Measurements from ENCODE around the gene IL17RB.

The IL17RB gene, protein sequence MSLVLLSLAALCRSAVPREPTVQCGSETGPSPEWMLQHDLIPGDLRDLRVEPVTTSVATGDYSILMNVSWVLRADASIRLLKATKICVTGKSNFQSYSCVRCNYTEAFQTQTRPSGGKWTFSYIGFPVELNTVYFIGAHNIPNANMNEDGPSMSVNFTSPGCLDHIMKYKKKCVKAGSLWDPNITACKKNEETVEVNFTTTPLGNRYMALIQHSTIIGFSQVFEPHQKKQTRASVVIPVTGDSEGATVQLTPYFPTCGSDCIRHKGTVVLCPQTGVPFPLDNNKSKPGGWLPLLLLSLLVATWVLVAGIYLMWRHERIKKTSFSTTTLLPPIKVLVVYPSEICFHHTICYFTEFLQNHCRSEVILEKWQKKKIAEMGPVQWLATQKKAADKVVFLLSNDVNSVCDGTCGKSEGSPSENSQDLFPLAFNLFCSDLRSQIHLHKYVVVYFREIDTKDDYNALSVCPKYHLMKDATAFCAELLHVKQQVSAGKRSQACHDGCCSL

DNA sequence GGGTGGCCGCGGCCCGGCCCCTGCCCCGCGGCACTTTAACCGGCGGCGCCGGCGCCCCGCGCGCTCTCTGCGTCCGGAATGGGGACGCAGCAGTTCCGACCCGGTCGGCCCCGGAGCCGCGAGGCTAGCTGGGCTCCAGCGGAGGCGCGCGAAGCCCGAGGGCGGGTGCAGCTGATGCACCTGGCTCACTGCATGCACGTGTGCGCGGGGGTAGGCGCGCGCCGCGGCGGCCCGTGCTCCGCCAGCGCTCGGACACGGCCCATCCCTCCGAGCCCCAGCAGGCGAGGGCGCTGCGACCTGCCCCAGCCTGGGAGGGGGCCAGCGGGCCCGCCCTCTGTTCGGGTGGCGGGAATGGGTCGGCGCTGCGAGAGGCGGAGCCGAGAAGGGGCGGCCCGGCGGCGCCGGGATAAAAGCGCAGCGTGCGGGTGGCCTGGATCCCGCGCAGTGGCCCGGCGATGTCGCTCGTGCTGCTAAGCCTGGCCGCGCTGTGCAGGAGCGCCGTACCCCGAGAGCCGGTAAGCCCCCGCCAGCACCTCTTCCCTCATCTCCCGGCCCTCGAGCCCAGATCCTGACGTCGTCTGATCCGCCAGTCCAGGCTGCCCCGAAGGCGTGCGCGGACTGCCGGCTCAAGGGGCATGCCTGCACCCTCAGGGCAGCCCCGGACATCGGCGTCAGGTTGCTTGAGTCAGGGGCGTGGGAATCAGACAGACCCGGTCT lies at the start of gene IL17RB, which contains the start of gene CHDH:
TSS of gene IL17RB (plus strand) at position 435 of the 717 bp plus-strand sequence. CDS start at position 456, 21 bp downstream.
TSS of gene CHDH (minus strand) at position 286 of the 717 bp plus-strand sequence. CDS start 22,411 bp downstream, outside the sequence.
- DNase-seq = no peak

DNA sequence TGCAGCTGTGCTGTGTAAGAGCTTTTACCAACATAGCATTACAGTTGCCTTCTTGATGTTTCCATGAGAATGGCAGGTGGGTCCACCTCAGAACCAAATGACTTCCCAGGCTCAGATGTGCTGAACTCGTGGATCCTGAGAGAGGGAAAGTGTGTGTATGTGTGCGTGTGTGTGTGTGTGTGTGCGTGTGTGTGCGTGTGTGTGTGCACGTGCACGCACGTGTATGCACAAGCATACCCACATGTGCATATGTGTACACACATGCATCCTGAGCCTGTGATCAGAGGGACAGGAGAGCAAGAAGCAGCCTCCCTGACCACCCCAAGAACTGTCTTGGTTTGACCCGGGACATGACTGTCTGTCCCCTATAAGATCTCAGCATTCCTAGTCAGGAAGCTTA lies 48.2 kb upstream of the IL17RB start:
- DNase-seq = no peak

DNA sequence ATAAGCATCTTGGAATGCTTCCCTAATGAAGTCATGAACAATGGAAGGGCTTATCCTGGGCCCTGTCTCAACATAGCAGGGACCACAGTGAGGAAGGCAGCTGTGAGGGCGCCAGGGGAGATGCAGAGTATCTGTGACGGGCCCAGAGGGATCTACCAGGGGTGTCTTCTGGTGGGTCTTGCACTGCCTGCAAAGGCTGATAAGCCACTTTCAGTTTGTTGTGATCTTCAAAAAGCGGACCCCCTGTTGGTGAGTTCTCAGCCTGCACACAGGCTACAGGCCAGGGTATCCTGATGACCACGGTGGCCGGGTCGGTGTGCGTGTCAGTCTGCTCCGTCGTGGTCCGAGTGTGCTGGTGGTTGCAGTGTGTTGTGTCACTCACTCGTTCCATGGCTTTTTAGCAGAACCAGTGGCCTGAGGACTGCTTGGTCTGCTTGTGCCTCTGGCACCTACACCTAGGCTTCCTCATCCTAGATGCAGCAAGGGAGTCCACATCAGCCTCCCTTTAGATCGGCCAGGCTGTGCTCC lies 47.0 kb upstream of the IL17RB start:
- no peak for DNase-seq

DNA sequence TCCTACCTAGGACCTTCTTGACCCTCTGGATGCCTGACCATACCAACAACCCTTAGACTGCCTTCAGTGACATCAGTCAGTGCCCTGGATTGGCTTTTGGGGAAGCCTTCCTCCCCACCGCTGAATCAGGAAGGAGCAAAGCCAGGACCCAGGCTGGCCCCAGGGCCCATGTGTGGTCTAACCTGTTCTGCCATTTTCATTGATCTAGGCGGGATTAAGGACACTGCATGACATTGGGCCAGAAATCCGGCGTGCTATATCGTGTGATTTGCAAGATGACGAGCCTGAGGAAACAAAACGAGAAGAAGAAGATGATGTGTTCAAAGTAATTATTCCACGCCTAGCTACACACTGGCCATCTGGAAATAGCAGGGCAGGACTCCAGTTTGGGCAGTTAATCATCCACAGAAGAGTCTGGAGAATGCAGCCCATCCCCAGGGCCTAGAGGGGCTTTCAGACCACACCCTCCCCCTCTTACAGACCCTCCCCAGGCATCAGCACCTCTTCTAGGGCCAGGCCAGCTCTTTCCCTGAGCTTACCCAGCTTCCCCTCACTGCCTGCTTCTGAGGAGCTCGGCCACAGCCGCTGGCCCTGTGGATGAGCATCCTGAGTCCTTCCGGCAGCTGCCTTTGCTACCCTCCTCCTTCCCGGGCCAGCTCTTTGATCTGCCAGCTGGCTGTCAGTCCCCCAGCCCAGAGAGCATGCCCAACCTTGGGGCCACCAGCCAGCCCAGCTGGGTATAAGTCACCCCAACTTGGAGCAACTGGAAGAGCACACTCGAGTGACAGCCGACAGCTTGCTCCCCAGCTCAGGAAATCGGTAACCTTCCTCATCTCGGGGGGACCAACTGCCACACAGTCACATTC lies 46.1 kb upstream of the IL17RB start:
- DNase-seq = no peak

DNA sequence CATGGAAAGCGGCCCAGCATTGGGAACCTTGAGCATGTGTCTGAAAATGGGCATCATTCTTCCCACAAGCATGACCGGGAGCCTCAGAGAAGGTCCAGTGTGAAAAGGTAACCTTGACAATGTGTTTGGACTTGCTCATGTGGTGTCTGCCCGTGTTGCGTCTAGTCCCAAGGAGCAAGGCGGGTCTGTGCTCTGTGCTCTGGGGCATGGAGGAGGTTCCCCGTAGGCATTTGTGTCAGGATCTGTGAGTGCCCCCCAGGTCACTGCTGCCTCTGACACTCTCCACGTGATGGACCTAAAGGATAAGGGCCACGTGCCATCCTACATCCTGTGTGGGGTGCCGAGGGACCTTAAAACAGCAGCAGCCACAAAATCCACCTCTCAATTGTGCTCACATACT lies 45.0 kb upstream of the IL17RB start:
- DNase-seq = no peak

DNA sequence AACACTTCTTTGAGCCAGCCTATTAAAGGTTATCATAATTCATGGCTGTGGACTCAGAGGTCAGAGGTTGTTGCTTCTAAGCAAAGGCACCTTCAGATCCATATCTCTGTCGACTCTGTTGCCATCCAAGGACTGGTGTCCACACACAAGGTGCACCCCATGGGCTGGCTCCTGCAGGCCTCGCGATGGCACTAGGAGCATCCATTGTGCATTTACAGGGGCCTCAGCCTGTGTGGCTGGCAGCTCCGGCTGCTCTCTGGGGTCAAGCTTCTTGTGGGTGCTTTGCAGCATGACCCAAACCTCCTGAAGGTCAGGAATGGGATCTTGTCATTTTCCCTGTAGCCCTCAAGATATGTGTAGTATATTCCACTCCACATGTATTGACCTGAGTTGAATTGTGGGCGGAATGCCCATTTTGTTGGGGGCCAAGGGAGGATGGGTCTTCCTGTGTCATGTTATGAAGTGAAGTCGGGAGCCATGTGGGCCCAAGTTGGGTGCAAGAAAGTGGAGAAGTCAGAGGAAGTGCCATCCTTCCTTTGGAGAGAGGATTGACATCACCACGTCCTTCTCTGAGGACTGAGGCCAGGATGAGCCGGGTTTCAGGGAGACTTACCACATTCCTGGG lies 44.0 kb upstream of the IL17RB start:
- no peak for DNase-seq

DNA sequence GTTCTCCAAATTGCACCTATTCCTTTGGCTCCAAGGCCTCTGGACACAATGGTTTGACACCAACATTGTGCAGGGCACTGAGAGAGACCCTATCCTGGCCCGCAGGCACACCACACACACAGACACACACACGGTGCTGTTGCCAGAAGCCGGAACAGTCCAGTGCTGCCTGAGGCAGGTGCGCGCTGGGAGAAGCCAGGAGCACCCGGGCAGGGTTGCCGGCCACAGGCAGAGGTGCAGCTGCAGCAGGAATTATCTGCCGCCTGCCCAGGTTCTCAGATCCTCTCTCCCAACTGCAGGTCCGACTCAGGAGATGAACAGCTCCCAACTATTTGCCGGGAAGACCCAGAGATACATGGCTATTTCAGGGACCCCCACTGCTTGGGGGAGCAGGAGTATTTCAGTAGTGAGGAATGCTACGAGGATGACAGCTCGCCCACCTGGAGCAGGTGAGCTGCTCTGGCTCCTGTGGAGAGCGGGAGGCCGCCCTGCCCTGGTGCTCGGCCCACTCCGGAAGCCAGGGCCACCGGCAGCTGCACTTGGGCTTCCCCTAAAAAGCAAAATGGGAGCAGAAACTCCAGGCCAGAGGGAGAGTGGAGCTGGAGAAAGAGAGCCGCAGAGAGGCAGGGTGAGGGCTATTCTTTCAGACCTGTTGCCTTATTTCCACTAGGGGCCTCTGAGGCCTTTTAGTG lies 43.1 kb upstream of the IL17RB start:
- DNase-seq = no peak

DNA sequence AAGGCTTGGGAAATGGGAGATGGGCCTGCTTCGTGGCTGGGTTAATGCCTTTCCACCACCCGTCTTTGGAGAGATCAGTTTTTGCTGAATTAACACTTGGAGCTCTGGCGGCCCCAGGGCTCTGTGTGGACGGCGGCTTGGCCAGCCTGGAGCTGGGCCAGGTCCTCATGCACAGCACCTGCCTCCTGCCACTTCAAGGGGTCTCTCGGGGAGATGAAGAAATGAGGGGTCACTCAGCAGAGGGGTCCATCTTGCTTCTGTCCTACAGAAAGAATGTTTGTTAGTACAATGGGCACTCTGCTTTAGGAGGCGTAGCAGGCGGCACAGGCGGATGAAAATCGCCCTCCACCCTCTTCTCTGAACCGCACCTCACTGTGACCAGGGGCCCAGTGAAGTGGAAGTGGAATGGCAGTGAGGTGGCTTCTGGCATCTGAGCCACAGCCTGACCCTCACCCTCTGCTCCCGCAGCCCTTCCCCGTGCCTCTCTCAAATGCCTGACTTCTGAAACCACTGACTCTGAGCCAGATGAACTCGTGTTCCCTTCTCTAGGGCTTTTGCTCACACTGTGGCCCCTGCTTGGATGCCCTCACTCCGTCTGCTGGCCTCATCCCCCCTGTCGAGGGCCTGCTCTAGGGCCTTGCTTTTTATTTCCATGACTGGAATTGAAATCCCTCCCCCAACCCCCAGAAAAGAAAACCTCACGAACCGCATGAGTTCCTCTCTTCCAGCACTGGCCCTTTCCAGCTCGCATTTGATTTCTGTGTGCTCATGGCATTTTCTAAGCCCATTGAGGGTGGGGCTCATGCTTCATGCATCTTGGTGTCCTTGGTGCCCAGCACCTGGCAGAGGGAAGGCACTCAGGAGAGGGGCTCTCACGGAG lies 42.3 kb upstream of the IL17RB start:
- DNase-seq = no peak

DNA sequence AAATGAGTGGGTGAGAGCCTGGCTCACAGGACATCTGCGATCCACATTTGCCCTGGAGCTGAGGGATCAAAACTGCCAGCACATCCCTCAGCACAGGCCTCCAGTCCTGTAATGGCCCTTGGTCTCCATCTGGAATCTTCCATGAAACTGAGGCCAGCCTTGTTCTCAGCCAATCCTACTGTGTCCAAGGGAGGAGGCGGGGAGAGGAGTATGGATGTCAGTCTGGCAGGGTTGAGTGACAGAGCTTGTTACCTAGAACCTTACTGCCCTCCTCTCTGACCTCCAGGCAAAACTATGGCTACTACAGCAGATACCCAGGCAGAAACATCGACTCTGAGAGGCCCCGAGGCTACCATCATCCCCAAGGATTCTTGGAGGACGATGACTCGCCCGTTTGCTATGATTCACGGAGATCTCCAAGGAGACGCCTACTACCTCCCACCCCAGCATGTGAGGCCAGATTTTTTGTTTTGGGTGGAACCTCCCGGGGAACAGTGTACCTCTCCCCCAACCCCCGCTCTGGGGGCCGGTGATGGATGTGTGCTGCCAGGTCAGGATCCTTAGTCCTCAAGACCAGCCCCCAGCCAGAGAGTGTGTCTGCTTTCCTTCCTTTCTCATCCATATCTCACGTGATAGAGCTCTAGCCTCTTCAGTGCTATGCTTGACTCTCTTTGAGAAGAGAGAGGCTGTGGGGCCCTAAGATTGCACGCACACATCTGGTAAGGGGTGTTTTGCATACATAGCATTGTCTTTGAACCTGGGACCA lies 41.5 kb upstream of the IL17RB start:
- DNase-seq = no peak

DNA sequence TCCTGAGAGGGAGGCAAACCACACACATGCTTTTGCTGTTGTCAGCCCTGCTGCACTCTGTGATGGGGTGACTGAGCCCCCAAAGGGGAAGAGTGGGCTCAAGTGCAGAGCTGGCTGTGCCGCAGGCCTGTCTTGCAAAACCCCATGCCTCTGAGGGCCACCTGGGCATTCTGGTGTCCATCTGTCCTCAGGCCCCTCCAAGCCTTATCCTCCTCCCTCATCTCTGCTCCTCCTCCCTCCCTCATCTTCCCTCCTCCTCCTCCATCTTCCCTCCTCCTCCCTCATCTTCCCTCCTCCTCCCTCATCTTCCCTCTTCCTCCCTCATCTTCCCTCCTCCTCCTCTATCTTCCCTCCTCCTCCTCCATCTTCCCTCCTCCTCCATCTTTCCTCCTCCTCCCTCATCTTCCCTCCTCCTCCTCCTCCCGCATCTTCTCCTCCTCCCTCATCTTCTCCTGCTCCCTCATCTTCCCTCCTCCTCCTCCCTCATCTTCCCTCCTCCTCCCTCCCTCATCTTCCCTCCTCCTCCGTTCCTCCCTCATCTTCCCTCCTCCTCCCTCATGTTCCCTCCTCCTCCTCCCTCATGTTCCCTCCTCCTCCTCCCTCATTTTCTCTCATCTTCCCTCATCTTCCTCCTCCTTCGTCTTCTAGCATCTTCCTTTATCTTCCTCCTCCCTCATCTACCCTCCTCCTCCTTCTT lies 40.8 kb upstream of the IL17RB start:
- DNase-seq = no peak

DNA sequence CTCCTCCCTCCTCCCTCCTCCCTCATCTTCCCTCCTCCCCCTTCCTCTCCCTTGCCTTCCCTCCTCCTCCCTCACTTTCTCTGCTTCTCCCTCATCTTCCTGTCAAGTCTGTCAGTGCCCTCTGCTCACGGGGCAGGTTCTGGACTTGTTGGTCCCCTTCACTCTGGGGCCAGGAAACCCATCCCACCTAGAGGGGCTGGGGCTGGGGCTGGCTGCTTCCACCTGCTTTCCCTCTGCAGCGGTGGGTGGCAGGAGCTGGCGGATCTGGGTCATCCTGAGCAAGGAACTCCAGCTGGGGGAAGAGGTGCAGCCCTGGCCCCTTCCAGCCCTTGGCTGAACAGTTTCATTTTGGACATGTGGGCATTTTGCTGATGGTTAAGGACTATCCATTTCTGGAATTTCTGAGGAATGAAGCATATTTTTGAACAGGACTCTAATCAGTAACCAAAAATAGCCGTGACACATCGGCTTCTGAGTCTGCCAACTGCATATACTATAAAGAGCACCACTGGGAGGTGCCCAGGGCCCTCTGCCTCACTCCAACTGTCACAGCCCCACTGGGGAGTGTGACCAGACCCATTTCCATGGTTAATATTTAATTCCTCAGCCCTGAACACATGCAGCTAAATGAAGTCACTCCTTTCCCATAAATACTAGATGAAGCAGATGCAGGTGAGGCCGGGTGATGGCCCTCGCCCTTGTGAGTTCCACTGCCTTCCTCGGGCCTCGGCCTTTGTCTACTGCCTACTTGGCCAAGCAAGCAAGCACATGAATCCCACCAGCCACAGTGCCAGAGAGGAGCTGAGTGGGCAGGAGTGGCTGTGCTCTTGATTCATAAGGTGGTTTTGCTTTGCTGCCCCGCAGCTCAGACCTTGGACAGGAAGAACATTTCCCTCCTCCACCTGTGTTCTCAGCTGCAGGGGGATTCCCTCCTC lies 39.9 kb upstream of the IL17RB start:
- no peak for DNase-seq

DNA sequence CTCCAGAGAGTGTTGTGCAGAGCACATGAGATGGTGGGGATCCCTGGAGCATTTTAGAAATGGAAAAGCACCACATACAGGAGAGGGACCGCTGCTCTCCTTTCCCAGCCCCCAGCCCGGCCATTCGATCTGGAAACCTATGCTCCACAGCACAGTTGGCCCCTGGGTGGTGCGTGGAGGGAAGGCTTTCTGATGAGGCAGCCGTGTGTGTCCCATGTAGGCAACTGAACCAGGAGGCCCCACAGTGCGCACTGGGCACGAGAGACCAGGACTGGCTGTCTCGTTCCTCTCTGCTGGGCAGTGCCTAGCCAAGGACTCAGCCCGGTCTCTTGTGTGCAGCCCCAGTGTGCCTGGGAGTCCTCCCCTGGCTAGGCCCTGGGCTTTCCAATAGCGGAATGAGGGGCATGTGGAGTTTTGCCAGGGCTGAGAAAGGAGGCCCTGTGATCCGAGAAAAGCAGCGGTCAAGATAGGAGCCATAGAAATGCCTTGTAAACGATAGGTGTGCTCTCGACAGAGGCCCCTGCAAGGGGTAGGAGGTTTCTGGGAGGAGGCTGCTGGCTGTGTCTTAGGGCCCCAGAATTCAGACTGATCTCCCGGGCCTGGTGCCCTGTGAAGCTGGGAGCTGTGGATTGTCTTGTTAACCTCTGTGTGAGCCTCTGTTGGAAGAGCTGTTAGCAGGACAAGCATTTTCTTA lies 39.1 kb upstream of the IL17RB start:
- no peak for DNase-seq

DNA sequence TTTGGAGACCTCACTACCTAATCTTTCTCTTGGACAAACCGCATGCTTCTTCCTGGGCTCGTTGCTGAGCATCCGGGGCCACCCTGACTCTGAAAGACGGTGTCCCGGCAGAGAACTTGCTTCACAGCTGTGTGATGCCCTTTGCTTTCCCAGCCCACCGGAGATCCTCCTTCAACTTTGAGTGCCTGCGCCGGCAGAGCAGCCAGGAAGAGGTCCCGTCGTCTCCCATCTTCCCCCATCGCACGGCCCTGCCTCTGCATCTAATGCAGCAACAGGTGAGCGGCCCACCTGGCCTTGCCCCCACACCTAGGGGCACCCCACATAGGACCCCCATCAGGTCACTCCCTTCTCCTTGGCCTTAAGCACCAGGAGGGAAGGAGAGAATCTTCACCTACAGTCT lies 37.9 kb upstream of the IL17RB start:
- no peak for DNase-seq

DNA sequence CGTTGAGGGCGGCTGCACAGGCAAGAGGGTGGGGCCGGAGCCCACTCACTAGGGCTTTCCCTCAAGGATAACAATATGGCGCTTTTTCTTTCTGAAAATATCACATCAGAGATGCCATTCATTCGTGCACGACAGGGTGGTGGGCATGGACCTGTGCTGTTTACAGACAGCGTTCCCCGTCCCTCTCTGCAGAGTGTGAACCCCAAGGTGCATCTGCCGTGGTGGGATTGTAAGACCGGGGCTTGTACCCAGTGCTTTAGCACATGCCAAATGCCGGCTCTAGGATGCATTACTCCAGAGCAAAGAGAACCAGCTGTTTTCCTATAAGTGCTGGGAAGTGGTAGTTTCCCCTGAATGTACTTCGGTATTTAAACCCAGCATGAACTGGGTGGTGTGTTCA lies 37.1 kb upstream of the IL17RB start:
- no peak for DNase-seq

DNA sequence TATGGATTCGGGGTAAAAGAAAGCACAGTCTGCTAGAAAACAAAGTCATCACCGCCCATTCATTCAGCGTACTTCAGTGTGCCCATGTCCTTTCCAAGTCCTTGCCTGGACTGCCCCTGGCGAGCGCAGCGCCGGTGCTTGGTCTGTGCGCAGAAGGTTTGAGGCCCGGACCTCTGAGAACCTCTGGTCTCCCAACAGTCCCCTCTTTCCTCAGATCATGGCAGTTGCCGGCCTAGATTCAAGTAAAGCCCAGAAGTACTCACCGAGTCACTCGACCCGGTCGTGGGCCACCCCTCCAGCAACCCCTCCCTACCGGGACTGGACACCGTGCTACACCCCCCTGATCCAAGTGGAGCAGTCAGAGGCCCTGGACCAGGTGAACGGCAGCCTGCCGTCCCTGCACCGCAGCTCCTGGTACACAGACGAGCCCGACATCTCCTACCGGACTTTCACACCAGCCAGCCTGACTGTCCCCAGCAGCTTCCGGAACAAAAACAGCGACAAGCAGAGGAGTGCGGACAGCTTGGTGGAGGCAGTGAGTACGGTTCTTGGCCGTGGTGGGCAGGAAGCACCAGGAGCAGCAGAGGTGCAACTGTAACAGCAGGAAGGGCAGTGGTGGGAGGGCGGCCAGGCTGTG lies 36.5 kb upstream of the IL17RB start:
- no peak for DNase-seq

DNA sequence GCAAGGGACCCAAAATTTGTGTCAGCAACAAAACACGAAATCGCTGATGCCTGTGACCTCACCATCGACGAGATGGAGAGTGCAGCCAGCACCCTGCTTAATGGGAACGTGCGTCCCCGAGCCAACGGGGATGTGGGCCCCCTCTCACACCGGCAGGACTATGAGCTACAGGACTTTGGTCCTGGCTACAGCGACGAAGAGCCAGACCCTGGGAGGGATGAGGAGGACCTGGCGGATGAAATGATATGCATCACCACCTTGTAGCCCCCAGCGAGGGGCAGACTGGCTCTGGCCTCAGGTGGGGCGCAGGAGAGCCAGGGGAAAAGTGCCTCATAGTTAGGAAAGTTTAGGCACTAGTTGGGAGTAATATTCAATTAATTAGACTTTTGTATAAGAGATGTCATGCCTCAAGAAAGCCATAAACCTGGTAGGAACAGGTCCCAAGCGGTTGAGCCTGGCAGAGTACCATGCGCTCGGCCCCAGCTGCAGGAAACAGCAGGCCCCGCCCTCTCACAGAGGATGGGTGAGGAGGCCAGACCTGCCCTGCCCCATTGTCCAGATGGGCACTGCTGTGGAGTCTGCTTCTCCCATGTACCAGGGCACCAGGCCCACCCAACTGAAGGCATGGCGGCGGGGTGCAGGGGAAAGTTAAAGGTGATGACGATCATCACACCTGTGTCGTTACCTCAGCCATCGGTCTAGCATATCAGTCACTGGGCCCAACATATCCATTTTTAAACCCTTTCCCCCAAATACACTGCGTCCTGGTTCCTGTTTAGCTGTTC lies 35.0 kb upstream of the IL17RB start:
- DNase-seq = no peak

Measured in activated T-cell treated with anti-CD3 and anti-CD28 coated beads for 4 hours (primary cell).